SK-N-MC (cell line): Measurements from ENCODE around the gene SELENOW.

Source experiments
- EZH2 ChIP-seq: fragments of 200-600 bp; sonication (generic); IDR thresholded peaks from one replicate; pipeline ENCODE4 v1.6.1; 2017; ENCODE audit warnings: antibody characterized with exemption
- FOXP2 ChIP-seq: optimal IDR thresholded peaks from 2 replicates; pipeline ENCODE3; 2011; ENCODE audit warnings: mild to moderate bottlenecking, moderate library complexity; ENCODE audit not compliant: insufficient read depth; ENCODE audit errors: extremely low read length, control extremely low read depth
- POLR2AphosphoS5 ChIP-seq: IDR thresholded peaks from 2 replicates; pipeline ENCODE4 v1.6.1; 2012; ENCODE audit warnings: mild to moderate bottlenecking, low read depth, low read length, borderline replicate concordance

DNA sequence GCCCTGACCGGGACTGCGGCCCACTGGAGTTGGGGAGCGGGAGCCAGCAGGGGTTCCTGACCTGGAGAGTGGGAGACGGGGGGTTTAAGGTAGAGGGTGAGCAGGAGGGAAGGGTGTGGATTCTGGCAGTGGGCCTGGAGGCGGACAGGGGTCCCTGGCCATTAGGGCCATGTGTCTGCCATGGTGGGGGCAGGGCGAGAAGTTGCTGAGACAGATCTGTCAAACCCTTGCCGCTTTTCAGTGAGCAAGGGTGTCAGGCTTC is 12.2 kb upstream of the SELENOW start:
- TF ChIP-seq POLR2AphosphoS5, result no peak
- TF ChIP-seq EZH2, result no peak
- no peak for TF ChIP-seq FOXP2
